NCI-H1930 (cell line): ENCODE measurements around the gene WDFY3.

Source experiments
- DNase-seq, 2 experiments: peaks; one replicate each; lab custom pipeline; 2025; lab: John Stamatoyannopoulos, UW

The WDFY3 gene

DNA sequence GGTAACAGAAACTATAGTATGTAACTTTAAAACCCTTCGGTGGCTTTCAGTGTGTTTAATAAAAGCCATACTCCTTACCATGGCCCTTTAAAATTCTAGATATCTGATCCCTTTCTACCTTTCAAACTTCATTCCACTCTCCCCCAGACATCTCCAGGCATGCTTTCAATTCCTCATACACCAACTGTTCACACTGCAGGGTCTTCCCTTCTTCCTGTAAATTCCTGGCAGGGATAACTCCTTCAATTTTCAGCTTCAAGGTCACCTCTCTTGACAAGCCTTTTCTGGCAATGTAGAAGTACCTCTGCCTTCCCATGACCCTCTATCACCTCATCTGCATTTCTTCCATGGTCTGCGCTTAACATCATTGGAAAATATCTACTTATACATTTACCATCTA is 60.8 kb downstream of the WDFY3 start:
- DNase-seq: no peak

DNA sequence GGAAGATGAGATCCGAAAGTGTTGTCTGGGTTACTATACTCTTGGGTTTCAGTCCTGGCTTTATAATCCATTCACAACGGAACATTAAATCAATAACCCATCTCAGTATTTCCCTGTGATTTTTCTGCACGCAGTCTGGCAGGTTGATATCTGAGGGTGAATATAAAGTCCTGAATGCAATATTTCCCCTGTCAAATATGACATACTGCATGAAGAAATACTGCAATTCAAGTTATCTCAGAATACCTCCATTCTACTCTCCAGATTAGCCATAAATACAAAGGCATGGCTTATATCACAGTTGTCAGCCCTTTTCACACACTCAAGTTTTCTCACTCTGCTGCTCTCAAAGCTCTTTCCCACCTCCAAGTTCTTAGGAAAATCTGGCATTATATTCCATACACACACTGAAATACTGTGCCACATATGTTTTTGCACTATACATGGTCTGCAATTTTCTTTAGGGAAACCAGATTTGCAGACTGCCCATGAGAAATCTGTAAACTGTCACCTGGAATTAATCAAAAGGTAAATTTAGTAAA is 64.7 kb downstream of the WDFY3 start:
- DNase-seq: no peak

DNA sequence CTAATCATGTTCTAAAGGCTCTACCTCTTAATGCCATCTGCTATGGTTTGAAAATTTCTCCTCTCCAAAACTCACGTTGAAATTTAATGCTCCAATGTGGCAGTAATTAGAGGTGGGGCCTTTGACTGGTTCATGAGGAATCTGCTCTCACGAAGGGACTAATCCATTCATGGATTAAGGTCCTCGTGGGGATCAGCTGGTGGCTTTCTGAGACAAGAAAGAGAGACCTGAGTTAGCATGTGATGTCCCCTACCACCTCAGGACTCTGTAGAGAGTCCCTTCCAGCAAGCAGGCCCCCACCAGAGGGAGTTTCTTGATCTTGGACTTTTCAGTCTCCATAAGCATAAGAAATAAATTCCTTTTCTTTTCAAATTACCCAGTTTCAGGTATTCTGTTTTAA is 65.3 kb downstream of the WDFY3 start:
- DNase-seq: no peak

DNA sequence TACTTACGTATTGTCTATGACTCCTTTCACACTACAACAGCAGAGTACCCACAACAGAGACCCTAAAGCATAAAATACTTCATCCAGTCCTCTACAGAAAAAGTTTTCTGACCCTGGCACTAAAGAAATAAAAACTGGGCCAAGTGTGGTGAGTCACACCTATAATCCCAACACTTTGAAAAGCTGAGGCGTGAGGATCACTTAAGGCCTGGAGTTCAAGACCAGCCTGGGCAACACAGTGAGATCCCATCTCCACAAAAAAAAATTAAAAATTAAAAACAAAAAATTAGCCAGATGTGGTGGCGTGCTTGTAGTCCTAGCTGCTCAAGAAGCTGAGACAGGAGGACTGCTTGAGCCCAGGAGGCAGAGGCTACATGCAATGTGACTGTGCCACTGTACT is 66.9 kb downstream of the WDFY3 start:
- DNase-seq: no peak

DNA sequence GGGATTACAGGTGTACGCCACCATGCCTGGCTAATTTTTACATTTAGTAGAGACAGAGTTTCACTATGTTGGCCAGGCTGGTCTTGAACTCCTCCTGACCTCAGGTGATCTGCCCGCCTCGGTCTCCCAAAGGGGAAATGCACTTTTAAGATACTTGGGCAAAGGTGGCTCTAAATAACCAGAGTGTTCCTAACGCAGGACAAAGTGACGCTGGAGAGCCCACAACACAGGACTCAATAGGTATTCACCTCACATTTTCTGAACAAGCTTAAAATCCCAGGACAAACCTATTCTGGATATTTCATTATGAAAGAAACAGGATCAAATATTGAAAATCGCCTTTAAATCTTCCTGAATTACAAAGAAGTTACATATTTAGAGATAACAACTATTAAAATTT is 69.0 kb downstream of the WDFY3 start:
- DNase-seq: no peak

DNA sequence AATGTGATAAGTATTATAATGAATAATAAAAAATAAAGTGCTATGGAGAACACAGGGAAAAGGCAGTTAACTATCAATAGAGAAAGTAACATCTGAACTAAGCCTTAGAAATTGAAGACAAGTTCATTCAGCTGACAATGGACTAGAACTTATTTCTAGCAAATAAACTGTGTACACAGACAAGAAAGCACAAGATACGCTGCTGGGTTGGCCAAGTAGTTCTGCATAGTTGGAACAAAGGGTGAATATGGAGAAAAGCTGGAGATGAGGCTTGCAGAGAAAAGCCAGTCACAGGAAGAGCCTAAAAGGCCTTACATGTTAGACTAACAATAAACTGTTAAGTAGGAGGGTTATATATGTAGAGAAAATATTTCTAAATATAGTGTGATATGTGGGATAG is 71.2 kb downstream of the WDFY3 start:
- no peak for DNase-seq

DNA sequence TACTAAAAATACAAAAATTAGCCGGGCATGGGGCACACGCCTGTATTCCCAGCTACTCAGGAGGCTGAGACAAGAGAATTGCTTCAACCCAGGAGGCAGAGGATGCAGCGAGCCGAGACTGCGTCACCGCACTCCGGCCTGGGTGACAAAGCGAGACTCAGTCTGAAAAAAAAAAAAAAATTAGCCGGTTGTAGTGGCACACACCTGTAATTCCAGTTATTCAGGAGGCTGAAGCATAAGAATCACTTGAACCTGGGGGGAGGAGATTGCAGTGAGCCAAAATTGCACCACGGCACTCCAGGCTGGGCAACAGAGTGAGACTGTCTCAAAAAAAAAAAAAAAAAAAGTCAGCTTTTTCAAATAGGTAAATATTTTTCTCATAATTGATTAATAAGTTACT is 71.9 kb downstream of the WDFY3 start:
- no peak for DNase-seq

DNA sequence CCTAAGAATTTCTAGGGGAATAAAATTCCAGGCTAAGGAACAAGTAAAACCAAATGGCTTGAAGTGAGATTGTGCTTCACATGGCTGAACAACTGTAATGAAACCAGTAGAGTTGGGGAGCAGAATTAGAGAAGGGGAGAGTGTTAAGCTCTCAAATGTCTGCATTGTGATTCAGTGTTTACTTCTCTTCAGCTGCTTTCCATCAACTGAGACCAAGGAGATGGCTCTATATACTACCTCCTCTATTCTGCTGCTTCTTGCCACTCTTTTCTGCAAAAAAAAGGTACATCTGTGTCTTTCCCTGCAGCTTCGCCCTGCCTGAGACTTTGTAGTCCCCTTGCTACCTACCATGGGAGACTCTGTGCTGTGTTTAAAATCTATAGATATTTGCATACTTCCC is 73.5 kb downstream of the WDFY3 start:
- DNase-seq: no peak

DNA sequence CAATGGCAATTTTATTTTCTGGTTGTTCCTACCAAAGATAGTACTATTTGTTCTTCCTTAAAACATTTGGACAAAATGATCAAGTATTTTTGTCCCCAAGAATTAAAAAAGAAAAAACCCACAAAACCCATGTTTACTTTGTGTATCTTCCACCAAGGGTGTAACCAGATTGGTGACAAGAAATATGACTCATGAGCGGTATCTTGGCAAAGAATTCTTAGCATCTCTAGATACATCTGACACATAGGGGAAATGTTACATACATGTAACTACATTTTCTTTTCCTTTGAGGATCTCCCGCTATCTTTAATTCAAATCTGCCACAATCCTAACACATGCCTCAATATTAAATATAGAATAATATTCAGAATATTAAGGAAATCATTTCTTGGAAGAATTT is 78.7 kb downstream of the WDFY3 start:
- DNase-seq: no peak

DNA sequence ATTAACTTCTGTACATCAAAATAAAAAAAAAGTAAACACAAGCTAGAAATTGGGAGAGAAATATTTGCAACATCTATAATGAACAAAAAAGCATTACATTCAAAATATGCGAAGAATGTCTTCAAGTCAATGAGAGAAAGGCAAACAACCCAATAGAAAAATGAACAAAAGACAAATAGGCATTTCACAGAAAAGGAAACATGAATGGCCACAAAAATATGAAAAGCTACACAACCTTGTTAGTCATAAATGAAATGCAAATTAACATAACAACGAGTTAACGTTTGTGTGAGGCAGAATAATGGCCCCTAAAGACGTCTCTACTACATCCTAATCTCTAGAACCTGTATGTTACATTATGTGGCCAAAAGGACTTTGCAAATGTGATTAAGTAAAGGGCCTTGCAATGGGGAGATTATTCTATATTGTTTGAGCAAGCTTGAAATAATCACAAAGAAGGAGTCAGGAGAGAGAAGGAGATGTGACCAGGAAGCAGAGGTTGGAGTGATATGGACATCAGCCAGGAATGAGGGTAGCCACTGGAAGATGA is 86.8 kb downstream of the WDFY3 start:
- no peak for DNase-seq

DNA sequence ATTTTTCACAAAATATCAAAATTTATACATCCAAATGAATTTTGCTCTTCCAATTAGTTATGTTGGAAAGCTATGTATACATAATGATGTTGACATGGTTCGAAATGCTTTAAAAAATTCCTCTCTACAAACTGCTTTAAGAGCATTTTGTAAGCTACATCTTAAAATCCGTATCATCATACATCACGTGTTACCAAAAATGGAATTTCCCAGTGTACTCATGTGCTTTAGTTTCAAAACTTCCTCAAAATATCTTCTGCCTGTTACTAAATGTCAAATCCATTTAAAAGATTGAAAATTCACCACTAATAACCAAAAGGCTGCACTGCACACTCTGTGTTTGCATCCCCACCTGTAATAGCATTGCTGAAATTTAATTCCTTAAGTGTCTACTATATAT is 87.9 kb downstream of the WDFY3 start:
- DNase-seq: no peak

DNA sequence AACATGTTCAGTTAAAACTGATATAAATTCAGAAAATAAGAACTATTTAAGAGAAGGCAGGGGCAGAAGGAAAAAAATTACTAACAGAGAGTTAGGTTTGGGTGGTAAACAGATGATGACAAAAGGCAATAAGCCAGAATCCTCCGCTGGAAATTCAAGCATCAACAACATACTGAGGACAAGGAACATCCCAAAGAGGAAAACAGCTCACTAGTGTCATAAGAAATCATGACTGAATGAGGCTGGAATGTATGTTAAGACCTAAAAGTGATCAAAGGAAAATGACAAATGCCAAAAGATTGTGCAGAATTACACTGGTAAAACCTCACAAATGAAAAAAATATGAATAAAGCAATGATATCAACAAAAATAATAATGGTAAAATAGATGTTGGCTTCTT is 88.4 kb downstream of the WDFY3 start:
- no peak for DNase-seq

DNA sequence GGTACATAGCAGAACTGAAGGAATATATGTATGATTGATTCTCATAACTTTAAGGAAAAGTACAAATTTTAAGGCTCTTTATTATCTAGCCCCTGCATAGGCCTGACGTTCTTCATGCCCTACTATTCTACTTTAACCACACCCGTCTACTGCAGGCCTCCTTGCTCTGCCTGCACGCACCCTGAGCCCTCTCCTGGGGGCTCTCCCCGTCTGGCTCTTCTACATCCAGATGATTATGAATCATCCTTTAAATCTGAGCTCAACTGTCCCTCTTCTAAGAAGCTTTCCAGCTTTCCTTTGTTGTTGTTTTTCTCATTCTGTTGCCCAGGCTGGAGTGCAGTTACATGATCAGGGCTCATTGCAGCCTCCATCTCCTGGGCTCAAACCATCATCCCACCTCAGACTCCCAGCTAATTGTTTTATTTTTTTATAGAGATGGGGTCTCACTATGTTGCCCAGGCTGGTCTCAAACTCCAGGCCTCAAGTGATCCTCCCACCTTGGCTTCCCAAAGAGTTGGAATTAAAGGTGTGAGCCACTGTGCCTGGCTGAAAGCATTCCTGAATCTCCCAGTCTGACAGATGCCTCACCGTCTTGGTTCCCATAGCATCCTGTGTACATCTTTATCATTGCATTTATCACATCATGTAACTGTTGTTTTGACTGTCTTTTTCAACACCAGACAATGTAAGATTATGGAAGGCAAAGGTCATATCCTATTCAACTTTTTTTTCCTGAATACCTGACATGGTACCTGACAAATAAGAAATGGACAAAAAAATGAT is 89.2 kb downstream of the WDFY3 start:
- DNase-seq: no peak

DNA sequence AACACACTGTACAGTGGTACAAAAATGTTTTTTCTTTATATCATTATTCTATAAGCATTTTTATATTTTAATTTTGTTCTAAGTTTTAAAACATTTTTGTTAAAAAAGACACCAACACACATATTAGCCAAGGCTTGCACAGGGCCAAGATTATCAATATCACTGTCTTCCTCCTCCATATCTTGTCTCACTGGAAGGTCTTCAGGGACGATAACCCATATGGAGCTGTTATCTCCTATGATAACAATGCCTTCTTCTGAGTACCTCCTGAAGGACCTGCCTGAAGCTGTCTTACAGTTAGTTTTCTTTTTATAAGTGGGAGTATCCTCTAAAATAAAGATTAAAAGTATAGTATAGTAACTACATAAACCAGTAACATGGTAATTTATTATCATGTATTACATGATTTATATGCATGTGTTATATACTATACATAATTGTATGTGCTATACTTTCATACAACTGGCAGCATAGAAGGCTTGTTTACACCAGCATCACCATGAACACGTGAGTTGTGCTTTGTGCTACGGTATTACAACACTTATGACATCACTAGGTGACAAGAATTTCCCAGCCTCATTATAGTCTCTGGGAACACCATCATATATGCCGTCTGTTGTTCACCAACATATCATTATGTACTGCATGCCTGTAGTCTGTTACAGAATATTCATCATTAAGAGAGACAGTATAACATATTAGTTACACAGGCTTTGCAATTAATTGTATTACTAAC is 90.7 kb downstream of the WDFY3 start:
- no peak for DNase-seq

DNA sequence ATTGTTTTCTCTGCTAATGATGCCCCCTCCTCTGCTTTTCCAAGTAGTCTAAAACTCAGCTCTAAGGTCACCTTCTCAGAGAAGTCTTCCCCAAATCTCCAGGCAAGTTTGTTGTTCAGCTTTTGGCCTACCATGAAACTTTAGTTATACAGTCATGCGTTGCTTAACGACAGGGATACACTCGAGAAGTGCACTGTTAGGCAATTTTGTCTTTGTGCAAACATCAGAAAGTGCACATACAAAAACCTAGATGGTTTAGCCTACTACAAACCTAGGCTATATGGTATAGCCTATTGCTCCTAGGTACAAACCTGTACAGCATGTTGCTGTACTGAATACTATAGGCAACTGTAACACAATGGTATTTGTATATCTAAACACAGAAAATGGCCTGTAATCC is 91.9 kb downstream of the WDFY3 start:
- no peak for DNase-seq

DNA sequence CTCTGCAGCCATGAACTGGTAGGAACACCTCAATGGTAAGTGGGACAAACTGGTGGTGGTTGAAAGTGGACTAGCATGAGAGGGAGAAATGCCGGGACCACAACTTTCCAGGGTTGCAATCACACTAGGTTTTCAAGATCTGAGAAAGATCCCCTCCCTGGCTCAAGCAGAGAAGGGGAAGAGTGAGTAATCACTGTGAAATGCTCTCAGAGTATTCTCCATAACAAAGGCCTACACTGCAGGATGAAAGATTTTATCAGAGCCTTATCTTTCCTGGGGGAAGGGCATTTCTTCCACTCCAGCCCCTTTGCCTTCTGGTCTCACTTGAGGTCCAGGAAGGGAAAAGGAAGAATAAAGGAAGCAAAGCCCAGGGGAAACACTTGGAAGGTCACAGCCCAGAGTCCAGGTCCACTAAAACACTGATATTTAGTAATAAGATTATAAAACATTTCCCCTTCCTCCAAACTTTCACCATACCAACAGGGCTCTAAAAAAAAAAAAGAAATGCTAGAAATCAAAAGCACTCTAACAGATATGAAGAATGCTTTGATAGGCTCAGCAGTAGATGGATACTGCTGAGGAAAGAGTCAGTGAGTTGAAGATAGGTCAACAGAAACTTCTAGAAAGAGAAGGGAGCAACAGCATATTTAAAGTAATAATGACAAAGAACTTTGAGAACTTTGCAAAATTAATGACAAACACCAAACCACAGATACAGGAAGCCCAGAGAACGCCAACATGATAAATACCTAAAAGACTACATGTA is 95.9 kb downstream of the WDFY3 start:
- no peak for DNase-seq

DNA sequence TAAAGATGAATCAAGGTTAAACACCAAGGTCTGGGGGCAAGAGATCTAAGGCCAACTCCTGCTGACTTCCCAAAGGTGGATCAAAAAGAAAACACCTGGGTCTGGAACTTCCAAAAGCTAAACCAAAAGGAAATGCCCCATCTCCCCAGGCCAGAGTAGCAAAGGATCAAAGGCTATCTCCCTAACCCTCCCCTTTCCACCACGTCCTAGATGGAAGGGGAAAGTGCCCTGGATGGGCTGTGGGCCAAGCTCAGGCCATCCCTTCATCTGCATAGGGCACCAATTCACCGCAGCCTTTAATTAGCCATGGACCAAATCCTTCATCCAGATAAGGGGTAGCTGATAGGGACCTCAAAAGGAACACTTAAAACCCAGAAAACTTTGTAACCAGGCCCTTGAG is 100.2 kb downstream of the WDFY3 start:
- no peak for DNase-seq

DNA sequence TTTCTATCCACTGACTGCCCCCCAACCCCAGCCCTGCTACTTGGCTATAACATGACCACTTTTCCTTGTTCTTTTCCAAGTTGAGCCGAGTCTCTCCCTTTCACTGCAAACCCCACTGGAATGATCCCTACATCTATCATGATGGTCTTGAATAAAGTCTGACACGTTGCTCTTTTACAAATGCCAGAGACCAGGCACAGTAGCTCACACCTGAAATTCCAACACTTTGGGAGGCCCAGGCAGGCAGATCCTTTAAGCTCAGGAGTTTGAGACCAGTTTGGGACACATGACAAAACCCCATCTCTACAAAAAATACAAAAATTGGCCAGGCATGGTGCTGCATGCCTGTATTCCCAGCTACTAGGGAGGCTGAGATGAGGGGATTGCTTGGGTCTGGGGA is 100.9 kb downstream of the WDFY3 start:
- DNase-seq: no peak

DNA sequence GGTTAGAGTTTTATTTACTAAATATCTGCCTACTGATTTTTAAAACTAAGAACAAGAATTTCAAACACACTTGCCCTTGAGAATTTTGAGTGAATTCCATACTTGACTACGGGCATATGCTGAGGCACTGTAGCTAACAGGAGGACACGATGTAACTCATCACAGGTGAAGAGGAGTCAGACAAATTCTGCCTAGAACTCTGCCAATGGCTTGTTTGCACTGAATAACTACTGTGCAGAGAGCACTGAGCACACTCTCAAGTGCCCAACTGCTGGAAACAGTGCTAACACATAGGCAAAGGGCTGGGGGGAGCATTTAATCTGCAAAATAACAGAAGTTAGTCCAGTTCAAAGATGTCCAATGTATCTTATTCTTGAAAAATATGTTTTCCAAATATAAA is 104.4 kb downstream of the WDFY3 start:
- DNase-seq: no peak

DNA sequence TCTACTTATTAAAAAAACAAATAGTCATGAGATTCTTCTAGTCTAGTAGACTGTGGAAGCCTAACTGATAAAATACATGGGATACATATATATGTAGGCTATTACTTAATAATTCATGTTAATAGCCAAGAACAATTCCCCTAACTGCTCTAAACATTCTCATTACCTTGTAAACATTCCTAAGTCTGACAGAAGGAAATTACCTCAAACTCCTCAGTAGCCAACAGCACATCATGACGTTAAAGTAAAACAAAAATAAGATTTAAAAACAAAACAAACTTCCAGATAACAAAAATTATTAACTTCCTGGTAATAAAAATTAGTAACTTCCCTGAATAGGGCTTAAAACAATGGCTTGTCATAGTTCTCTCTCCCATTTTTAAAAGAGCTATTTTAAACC is 109.2 kb downstream of the WDFY3 start:
- no peak for DNase-seq

DNA sequence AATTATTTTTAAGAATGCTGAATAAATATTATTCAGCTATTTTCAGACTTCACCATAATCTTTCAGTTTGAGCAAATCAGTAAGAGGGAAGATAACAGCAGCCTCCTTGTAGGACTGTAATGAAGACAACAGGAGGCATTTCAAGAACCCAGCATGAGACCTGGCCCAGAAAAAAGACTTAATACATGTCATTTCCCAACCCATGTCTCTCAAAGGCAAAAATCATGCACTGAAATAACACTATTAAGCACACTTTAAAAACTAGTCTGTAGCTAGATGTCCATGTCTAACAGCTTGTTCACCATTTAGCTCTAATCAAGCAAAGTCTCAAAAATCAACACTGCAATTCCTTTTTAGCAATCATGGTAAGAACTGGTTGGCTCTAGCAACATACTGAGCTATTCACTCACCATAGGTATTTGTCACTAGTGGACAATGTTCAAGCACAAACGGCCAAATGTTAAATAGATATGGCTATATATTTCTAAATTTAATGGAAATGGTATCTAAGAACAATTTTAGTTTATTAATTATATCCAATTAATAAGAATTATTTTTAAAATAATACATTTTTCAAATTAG is 109.9 kb downstream of the WDFY3 start:
- peak in 1 of 2 experiments; percentile 9 for DNase-seq

DNA sequence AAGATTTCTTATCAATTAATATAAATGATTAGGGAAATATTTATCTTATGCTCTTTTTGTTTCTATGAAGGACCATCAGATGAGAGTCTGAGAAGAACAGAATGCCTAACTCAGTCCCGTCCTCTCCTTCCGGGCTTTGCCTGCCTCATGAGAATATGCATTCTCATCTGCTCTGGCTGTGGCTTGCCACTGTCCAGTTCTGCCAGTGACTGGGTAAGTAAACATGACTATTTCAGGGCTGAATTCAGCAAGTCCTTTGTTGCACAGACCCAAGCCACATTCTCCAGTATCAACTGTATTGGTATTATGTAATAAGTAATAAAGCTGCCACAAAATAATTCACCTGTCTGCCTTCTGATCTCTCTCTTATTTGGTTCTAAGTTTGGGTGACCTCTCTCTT is 110.7 kb downstream of the WDFY3 start:
- DNase-seq: peak; percentile 36 to 45
